HG03097 (cell line): ENCODE data around the gene NECAB2.
A peak's percentile ranks its signal among the peaks of the same experiment; 100 is the strongest.

ENCODE experiments used
- ATAC-seq: cut with Tn5 transposase; IDR thresholded peaks from one replicate; pipeline ENCODE4 v1.9.1; 2021; ENCODE audit not compliant: unreplicated experiment, low FRiP score

The NECAB2 gene

DNA sequence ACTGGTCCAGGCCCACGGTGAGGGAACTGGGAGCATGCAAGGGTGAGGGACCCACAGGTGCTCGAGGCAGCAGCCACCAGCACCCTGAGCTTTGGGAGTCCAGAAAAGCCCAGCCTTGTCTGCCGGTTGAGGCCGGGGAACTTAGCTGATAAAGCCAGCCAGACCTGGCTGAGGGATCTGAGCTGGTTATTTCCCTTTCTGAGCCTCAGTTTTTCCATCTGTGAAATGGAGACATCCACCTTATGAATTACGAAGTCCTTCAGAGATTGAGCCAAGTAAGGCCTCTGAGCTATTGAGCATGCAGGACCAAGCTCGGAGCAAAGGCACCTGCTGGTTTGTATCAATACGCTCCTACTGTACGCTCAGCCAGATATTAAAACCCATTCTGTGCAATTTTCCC lies 13.8 kb downstream of the NECAB2 start:
- no peak for ATAC-seq

DNA sequence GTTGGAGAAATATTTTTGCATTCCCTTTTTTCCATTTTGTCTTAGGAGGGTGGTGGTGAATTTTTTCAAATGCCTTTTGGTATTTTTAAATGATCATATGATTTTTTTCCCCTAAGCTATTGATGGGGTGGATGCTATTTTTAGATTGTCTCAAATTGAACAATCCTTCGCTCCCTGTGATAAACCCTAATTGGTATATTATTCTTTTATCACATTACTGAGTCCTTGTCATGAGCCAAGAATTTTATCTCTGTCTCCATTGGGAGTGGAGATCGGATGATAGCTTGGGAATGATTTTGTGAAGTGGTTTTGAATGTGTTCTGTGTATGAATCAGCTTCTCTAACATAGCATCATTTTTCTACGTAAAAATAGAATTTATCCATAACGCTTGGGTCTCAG lies 15.4 kb downstream of the NECAB2 start:
- no peak for ATAC-seq

DNA sequence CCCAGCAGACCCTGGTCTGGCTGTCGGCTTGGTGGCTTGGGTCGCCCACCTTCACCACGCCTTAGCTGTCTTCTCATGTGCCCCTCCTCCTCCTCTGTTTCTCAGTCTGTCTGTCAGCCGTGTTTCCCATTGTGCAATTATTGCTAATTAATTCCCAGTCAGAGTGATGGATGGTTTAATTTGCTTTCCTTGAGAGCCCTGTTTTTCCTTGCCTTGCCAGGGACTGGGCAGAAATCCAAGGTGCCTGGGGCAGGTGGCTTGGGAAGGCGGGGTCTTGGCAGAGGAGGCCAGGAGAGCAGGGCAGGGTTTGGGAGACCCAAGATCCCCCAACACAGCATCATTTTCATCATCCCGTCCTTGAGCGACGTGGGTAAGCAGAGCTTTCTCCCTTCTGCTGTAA lies 21.3 kb downstream of the NECAB2 start:
- no peak for ATAC-seq

DNA sequence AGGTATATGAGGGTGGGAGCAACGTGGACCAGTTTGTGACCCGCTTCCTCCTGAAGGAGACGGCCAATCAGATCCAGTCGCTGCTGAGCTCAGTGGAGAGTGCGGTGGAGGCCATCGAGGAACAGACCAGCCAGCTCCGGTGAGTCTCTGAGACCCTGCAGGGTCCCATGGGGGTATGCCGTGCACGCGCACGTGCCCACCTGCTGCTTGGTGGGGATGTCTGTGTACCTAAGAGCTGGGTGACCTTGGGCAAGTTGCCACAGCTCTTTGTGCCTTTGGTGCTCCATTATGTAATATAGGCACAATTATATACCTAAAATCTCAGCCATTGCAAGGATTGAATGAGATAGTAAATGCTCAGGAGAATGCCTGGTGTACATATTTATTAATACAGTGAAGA lies 22.4 kb downstream of the NECAB2 start:
- no peak for ATAC-seq

DNA sequence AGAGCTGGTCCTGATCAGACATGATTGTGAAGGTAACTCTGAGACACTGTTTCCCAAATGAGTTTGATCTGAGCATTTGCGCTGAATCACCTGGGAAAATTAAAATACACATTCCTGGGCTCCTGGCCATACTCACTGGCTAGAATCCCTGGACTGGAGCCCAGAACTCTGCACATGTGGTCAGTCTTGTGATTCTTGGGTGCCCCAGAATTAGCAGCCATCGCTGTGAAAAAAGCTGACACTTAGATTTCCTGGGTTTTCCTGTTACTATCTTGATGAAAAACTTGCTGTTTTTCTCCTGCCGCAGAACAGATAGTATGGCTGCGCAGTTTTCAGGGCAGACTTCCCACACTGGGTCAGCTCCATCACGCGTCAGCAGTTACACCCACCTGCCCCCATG lies 24.6 kb downstream of the NECAB2 start:
- no peak for ATAC-seq

DNA sequence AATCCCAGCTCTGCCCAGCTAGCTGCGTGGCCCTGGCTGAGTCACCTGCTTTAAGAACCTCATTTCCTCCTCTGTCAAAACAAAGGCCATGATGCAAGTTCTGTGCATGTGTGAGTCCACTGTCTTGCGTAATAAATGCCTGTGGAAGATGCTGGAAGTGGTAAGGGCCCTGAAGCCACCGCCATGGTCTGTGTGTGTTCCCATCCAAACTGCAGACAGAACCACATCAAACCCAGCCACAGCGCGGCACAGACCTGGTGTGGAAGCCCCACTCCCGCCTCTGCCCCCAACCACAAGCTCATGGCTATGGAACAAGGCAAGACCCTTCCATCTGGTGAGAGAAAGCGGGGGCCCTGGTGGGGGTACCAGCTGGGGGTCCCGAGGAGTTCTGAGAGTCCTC lies 26.0 kb downstream of the NECAB2 start:
- ATAC-seq: no peak

DNA sequence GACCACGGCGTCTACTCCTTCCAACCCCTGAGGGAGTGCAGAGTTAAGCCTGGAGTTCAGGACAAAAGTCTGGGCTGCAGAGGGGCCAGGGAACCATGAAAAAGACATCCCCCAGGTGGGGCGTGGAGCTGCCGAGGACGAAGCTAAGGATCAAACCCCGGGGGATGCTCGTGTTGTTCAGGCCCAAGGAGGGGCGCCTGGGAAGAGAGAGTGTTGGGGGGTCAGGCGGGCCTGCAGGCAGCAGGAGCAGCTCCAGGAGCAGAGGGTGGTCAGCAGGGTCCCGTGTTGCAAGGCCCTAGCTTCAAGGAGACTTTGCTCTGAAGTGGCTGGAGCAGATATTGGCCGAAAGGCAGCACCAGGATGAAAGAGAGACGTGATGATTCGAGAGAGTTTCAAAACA lies 26.7 kb downstream of the NECAB2 start:
- no peak for ATAC-seq

DNA sequence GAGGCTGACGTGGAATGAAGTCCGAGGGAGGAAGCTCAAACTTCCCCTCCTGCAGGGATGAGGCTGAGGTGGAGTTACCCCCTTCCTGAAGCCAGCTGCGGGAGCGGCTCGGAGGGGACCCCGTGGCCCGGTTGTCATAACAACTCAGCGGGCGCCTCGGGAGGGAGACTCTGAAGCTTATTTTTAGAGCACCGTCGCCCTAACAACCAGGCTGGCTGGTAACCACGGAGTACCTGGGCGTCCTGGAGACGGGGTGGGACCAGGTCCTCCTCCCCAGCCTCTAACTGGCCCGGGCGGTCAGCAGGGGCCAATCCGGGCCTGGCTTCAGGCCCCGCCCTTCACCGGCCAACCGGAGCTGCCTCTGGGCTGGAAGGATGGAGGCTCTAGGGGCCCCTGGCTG lies 27.7 kb downstream of the NECAB2 start:
- ATAC-seq: no peak

DNA sequence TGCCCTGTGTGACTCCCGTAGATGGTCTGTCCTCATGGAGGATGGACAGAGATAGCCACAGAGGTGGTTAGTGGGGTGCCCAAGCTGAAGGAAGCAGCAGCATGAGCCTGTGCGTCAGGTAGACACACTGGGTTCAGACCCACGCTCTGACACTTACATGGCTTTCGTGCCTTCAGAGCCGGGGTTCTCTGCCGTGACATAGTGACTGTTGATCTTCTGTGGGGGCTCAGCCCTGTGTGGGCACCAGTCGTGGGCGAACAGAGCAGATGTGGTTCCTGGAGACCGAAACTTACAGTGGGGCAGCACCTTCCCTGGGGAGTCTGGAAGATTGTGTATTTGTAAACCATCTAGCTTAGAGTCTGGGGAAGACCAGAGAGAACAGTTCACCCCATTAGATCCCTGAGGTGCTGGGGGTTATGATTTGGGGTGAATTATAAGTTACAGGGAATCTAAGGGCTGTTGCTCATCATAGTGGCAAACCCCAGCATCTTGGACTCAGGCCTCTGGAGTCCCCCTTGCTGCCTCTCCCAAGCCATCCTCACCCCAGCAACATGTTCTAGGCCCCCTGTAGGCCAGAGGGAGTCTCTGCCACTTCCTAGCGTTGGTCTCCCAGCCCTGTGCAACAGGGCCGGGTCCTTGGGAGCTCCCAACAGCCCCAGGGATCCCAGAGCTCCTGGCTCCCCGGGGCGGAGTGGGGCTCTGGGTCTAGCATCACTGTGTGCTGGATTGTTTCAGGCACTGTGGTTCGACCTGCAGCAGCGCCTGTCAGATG lies 28.6 kb downstream of the NECAB2 start:
- no peak for ATAC-seq

DNA sequence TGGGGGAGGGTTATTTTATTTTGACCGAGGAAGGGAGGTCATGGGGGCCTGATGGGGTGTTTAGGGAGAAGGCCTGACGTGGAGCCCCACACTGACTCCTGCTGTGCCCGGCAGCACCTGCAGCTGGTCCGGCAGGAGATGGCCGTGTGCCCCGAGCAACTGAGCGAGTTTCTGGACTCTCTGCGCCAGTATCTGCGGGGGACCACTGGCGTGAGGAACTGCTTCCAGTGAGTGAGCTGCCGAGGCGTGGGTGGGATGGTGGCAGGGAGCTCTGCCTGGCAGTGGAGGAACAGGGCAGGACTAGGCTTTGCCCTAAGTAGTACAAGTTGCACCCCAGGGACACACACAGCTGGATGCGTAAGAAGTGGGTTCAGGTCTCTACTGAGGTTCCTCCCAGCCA lies 30.0 kb downstream of the NECAB2 start:
- no peak for ATAC-seq

DNA sequence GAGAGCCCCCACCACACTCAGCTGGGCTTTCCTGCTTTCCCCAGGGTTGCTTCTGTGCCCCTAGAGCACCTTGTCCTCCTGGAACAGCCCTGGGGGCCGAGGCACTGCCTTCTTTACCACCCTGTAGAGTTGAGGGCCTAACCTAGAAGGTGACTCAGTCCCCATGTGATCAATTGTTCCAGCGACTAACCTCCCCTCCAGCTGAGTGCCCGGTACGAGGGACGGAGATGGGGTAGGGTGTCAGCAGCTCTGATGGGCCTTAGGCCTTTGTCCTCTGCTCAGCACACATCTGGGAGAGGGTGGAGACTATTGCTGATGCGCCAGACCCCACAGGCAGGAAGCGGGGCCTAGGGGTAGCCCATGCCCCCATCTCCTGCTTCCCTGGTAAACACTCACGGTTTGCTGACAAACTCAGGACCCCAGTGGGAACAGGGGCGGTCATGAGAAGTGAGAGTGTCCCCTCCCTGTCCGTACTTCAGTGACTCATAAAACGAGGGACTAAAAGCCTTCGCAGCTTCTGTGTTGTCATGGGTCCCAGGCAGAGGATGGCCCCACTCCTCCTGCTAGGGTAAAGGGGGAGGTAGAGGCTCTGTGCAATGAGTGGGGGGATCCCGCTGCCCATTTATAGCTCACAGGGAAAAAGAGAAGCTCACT lies 33.1 kb downstream of the NECAB2 start:
- ATAC-seq: no peak

DNA sequence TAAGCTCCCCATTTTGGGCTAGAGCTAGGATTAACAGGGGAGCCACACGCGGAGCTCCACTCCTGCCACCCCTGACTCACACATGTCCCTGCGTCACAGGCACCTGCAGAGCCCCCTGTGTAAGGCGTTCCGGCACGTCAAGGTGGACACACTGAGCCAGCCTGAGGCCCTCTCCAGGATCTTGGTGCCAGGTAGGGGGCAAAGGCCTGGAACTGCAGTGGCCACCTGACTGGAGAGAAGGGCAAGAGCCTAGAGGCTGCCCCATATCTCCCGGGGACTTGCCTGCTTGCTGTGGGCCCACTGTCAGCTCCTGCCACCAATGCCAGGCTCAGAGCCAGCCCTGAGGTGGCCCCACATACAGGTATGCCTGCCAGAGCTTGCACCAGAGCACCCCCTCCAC lies 33.7 kb downstream of the NECAB2 start:
- ATAC-seq: no peak

DNA sequence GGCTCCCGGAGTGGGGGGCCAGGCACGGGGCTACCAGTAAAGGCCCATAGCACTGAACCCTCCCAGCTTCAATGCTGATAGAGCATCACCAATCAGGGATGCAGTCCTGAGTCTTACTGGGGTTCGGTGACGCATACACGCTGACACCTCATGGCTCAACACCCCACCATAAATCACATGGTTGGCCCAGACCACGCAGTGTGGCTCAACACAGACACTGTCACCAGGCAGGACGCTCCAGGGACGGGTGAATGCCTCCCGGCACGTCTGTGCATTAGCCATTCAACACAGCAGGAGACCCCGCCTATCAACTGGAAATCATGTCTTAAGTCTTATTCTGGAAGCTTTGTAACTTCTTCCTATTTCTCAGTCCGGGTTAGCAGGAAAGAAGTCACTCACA lies 35.0 kb downstream of the NECAB2 start:
- ATAC-seq: no peak

DNA sequence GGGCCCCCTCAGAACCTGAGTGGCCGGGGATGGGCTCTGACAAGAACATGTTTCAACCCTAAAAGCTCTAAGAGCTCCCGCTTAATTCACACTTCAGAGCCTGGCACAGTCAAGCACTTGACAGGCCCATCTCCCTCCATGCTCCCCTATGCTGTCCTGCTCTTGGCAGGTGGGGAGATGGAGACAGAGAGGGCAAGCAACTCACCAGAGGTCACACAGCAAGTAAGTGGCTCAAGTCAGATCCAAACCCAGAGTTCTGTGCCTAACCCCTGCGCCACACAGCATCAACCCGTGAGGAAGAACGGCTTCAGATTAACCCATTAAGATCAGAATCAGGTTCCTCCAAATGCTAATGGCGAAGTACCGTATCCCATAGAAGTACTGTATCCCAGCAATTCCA lies 36.4 kb downstream of the NECAB2 start:
- no peak for ATAC-seq

DNA sequence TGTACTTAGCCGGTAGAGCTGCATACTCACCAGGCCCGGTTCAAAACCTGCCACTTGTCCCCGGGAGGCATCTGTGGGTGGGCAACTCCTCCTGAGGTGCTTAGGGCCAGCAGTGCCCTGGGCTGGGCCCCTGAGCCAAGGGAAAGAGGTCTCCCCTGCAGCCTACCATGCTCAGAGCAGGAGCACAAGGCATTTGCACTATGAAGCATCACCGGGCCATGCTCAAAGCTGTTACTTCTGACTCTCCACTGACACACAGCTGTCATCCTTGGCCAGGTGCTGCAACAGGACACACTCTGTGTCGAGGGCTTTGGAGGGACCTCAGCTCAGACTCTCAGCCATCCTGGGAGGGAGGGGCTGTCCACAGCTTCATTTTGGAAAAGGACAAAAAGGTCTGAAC lies 37.3 kb downstream of the NECAB2 start:
- no peak for ATAC-seq

DNA sequence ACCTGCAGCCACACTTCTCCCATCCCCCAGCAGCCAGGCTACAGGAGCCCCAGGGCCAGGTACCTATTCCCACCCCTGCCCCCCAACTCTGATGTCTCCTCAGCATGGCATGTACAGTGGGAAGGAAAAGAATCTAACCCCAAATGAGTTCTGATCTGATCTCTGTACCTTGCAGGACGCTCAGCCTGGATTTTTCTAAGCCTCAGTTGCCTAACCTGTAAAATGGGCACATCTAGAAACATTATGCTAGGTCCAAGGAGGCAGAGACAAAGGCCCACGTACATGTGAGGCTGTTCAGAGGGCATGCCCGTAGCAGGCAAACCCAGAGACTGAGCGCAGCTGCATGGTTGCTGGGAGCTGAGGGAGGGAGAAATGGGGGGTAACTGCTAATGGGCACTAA lies 39.5 kb downstream of the NECAB2 start:
- no peak for ATAC-seq

DNA sequence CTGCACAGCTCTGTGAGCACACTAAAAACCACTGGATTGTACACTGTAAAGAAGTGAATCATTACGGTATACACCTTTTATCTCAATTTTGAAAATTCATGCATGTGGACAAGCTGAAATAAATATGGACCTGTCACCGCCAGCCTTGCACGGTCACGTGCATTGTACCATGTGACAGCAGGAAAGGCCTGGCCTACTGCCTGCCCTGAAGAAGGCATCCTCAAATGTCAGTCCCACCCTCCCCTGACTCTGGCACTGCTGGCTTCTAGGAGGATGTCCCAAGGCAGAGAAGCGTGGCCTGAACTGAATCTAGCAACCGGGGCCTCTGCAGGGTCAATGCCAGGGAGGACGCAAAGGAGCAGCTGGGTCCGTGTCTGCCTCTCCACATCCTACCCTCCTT lies 39.9 kb downstream of the NECAB2 start:
- no peak for ATAC-seq

DNA sequence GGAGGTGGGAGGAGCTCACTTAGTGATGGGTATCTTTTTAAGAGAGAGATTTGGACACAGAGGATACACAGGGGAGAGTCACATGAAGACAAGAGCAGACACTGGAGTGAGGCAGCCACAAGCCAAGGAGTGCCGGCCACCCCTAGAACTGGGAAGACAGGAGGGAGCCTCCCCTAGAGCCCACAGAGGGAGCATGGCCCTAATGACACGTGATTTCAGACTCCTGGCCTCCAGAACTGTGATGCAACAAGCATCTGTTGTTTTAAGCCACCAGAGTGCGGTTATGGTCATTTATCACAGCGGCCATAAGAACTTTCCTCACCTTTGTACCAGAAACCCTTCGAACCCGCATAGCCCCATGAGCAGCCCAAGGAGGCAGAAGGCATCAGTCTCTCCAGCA lies 41.2 kb downstream of the NECAB2 start:
- ATAC-seq: no peak

DNA sequence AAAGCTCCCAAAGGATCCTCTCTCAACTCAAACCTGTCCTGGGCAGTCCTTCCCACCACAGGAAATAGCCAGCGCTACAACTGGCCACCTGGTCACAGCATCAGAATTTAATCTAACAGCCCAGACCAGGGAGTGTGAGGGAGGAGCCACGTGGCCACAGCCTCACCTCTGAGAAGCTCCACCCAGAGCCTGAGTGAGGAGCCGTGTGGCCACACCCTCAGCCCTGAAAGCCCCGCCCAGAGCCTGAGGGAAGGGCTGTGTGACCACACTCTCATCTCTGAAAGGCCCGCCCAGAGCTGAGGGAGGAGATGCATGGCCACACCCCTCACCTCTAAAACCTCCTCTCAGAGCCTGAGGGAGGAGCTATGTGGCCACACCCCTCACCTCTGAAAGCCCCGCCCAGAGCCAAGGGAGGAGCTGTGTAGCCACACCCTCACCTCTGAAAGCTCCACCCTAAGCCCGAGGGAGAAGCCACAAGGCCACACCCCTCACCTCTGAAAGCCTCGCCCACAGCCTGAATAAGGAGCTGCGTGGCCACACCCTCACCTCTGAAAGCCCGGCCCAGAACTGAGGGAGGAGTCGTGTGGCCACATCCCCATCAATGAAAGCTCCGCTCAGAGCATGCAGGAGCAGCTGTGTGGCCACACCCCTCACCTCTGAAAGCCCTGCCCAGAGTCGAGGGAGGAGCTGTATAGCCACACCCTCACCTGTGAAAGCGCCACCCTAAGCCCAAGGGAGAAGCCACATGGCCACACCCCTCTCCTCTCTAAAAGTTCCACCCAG lies 45.9 kb downstream of the NECAB2 start:
- ATAC-seq: peak; percentile 81

DNA sequence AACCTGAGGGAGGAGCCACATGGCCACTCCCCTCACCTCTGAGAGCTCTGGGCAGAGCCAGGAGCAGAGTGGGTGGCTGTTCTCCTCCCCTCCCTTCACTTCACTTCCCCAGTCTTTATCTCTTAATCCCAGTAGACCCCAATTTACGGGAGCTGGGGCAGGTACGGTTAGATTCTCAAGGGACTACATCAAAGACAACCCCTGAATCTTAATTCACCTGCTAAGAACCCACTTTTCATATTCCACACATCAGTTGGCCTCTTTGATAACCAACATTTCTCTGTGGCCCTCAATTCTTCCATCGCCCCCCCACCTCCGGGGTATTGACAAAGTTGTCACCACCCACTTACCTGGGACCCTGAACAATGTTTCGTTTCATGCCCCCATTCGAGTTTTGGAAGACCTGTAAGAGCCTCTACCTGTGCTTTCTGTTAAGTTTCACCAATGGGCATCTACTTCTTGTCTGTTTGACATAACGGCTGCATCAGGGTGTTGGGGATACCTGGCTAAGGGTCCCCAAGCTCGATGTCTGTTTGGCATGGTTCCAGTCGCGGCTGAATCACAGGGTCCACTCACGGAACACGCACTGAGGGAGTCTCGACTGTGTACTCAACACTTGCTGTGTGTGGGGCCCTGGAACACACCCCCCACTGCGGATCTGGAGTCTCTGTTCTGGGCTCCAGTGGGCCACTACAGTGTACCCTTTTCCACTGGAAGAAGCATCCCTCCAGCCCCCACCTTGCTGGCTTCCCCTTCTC lies 46.7 kb downstream of the NECAB2 start:
- ATAC-seq: no peak

DNA sequence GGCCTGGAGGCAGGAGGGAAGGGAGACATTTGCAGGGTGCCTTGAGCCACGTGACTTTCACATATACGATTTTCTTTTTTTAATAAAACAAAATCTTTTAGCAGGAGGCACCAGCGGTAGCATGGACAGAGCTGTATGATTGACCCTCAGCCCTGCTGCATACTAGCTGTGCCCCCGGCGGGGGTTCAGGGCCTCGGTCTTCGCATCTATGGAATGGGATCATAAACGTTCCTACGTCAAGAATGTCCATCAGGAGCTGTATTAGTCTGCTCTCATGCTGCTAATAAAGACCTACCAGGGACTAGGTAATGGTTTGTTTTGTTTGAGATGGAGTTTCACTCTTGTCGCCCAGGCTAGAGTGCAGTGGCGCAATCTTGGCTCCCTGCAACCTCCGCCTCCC lies 47.4 kb downstream of the NECAB2 start:
- ATAC-seq: no peak
